HEK293 (cell line): ENCODE measurements around the gene MACF1.
"Not testable (repeated sequence)": the region's sequence is repeated elsewhere in the genome, so short reads cannot be mapped to it uniquely, and the experiment has no call there.

Experiments
- CTCF ChIA-PET: fragments of 350-600 bp; formaldehyde crosslinking; extraction: SDS; loops from one replicate; lab custom pipeline; 2021; ENCODE audit warnings: antibody characterized with exemption; lab: Yijun Ruan, JAX
- POLR2A ChIA-PET: fragments of 300-600 bp; formaldehyde crosslinking; extraction: SDS; loops from one replicate; lab custom pipeline; 2020; ENCODE audit warnings: antibody characterized with exemption, inconsistent platforms; lab: Yijun Ruan, JAX
- H3K27ac ChIP-seq: fragments of 200-500 bp; sonication (Bioruptor generic); 2 replicates; pipeline ENCODE4 v1.5.1; 2014; ENCODE audit warnings: low read depth, low read length, control low read depth, inconsistent platforms; ENCODE audit errors: extremely low read depth
- H3K36me3 ChIP-seq, 2 experiments: fragments of 200-500 bp in 1 of 2; sonication (Bioruptor generic) in 1 of 2; 1 replicate in 1 of 2; 2 replicates in 1 of 2; pipeline ENCODE4 v1.5.1; 2014 to 2017; ENCODE audit warnings: inconsistent platforms in 2 of 2, low read length in 2 of 2; ENCODE audit not compliant: control insufficient read depth in 2 of 2, insufficient read depth in 1 of 2
- H3K4me1 ChIP-seq: fragments of 200-500 bp; sonication (Bioruptor generic); 2 replicates; pipeline ENCODE4 v1.5.1; 2014; ENCODE audit warnings: mild to moderate bottlenecking, low read length, inconsistent platforms; ENCODE audit not compliant: control insufficient read depth, insufficient read depth
- H3K4me3 ChIP-seq: 2 replicates; pipeline ENCODE4 v1.5.1; 2011; ENCODE audit warnings: low read depth, mild to moderate bottlenecking, control low read depth, low read length, moderate library complexity
- H3K9me3 ChIP-seq: fragments of 200-500 bp; sonication (Bioruptor generic); 2 replicates; pipeline ENCODE4 v1.5.1; 2014; ENCODE audit warnings: low read depth, low read length, inconsistent platforms; ENCODE audit not compliant: control insufficient read depth, insufficient read depth
- HOXC10 ChIP-seq: sonication (generic); formaldehyde crosslinking; IDR thresholded peaks from 2 replicates; pipeline ENCODE4 v1.8.1; 2023; ENCODE audit warnings: mild to moderate bottlenecking, missing genetic modification reagents
- KLF16 ChIP-seq: fragments of 450-650 bp; formaldehyde crosslinking; IDR thresholded peaks from 2 replicates; pipeline ENCODE4 v1.5.1; 2017; ENCODE audit warnings: missing biosample characterization, missing genetic modification characterization
- REST ChIP-seq: fragments of 450-650 bp; formaldehyde crosslinking; IDR thresholded peaks from 2 replicates; pipeline ENCODE4 v1.5.1; 2016; ENCODE audit warnings: missing biosample characterization, missing genetic modification characterization
- SCRT2 ChIP-seq: fragments of 450-650 bp; formaldehyde crosslinking; IDR thresholded peaks from 2 replicates; pipeline ENCODE4 v1.5.1; 2016; ENCODE audit warnings: missing biosample characterization, missing genetic modification characterization
- SP7 ChIP-seq: fragments of 450-650 bp; formaldehyde crosslinking; IDR thresholded peaks from 2 replicates; pipeline ENCODE4 v1.5.1; 2016; ENCODE audit warnings: missing biosample characterization, missing genetic modification characterization
- YY1 ChIP-seq: fragments of 450-650 bp; formaldehyde crosslinking; IDR thresholded peaks from 2 replicates; pipeline ENCODE4 v1.5.1; 2018; ENCODE audit warnings: missing biosample characterization, missing genetic modification characterization
- ZBTB10 ChIP-seq: fragments of 450-650 bp; formaldehyde crosslinking; IDR thresholded peaks from 2 replicates; pipeline ENCODE4 v1.5.1; 2016; ENCODE audit warnings: missing biosample characterization, missing genetic modification characterization
- ZBTB11 ChIP-seq: fragments of 450-650 bp; formaldehyde crosslinking; conservative IDR thresholded peaks from 2 replicates; pipeline ENCODE4 v1.5.1; 2016; ENCODE audit warnings: low read depth, missing biosample characterization, missing genetic modification characterization
- ZBTB8A ChIP-seq: fragments of 450-650 bp; formaldehyde crosslinking; IDR thresholded peaks from 2 replicates; pipeline ENCODE4 v1.5.1; 2016; ENCODE audit warnings: missing biosample characterization, missing genetic modification characterization
- ZNF10 ChIP-seq: fragments of 450-650 bp; formaldehyde crosslinking; IDR thresholded peaks from 2 replicates; pipeline ENCODE4 v1.5.1; 2017; ENCODE audit warnings: missing biosample characterization, missing genetic modification characterization
- ZNF114 ChIP-seq: fragments of 450-650 bp; formaldehyde crosslinking; IDR thresholded peaks from 2 replicates; pipeline ENCODE4 v1.5.0; 2017; ENCODE audit warnings: missing biosample characterization, missing genetic modification characterization
- ZNF169 ChIP-seq: fragments of 450-650 bp; formaldehyde crosslinking; IDR thresholded peaks from 2 replicates; pipeline ENCODE4 v1.5.1; 2016; ENCODE audit warnings: missing biosample characterization, missing genetic modification characterization
- ZNF202 ChIP-seq: fragments of 450-650 bp; formaldehyde crosslinking; IDR thresholded peaks from 2 replicates; pipeline ENCODE4 v1.5.1; 2016; ENCODE audit warnings: missing biosample characterization, missing genetic modification characterization, borderline replicate concordance
- ZNF302 ChIP-seq: fragments of 450-650 bp; formaldehyde crosslinking; IDR thresholded peaks from 2 replicates; pipeline ENCODE4 v1.5.1; 2016; ENCODE audit warnings: missing biosample characterization, missing genetic modification characterization, low read depth
- ZNF341 ChIP-seq: fragments of 450-650 bp; formaldehyde crosslinking; IDR thresholded peaks from 2 replicates; pipeline ENCODE4; 2016; ENCODE audit warnings: low read depth, missing biosample characterization, missing genetic modification characterization
- ZNF704 ChIP-seq: fragments of 450-650 bp; formaldehyde crosslinking; IDR thresholded peaks from 2 replicates; pipeline ENCODE4 v1.5.1; 2016; ENCODE audit warnings: missing biosample characterization, missing genetic modification characterization
- ZNF776 ChIP-seq: fragments of 450-650 bp; formaldehyde crosslinking; IDR thresholded peaks from 2 replicates; pipeline ENCODE4 v1.5.0; 2017; ENCODE audit warnings: missing biosample characterization, missing genetic modification characterization, borderline replicate concordance

The MACF1 gene

GRCh38 chr1:39527190-39527579 is 322.7 kb downstream of the MACF1 start:
- peaks cover 0 to 49% of the 10 kb centered on the region in 2 experiments; a peak in 1 of 3 replicates for H3K36me3 ChIP-seq
- H3K4me1 ChIP-seq, H3K4me3 ChIP-seq, CTCF ChIA-PET, H3K27ac ChIP-seq, H3K9me3 ChIP-seq: not testable (repeated sequence)
- peak; percentile 65 for TF ChIP-seq ZNF341
- TF ChIP-seq SP7 (tag by site-specific recombination), result peak; percentile 97
- POLR2A ChIA-PET, result interaction anchor here (0.6 kb wide), 1 partner anchor 33 kb away, joined by 3 read pairs; no protein-coding TSS in a partner anchor

GRCh38 chr1:39528082-39528481 is 323.6 kb downstream of the MACF1 start:
- TF ChIP-seq SCRT2 (tag by site-specific recombination) (0 out of 2 replicates have a peak, but pooled peaks have one; percentile 33), ZBTB11 (no peak)
- H3K4me3 ChIP-seq, result no peak overlapping the region
- H3K36me3 ChIP-seq, result peaks cover 1 to 51% of the 10 kb centered on the region in 2 experiments; a peak in 2 of 3 replicates
- no peaks in the 10 kb centered on the region for H3K4me1 ChIP-seq
- H3K27ac ChIP-seq, result no peak overlapping the region
- POLR2A ChIA-PET, result no interaction called here
- CTCF ChIA-PET, result no interaction called here
- no peaks in the 10 kb centered on the region for H3K9me3 ChIP-seq

- POLR2A ChIA-PET, result no interaction called here
- CTCF ChIA-PET, result interaction anchor here (0.5 to 1.6 kb wide), 3 partner anchors 9 to 488 kb away, joined by 3 to 10 read pairs (median 4); no protein-coding TSS in a partner anchor
- no peaks in the 10 kb centered on the region for H3K4me1 ChIP-seq
- TF ChIP-seq ZNF776 (no peak), ZNF10 (tag by site-specific recombination) (no peak), KLF16 (no peak), YY1 (tag by site-specific recombination) (no peak), ZNF302 (tag by site-specific recombination) (no peak), REST (no peak), ZNF114 (tag by site-specific recombination) (no peak)
- TF ChIP-seq, all 188 proteins: peak for 0
- H3K36me3 ChIP-seq, result peaks cover 8 to 51% of the 10 kb centered on the region in 2 experiments; a peak in 2 of 3 replicates
- no peak overlapping the region for H3K4me3 ChIP-seq
- H3K27ac ChIP-seq, result no peak overlapping the region
- H3K9me3 ChIP-seq, result no peaks in the 10 kb centered on the region
Measured at GRCh38 chr1:39529901-39530535, 325.5 kb downstream of the MACF1 start.

- no peaks in the 10 kb centered on the region for H3K9me3 ChIP-seq
- no peak overlapping the region for H3K27ac ChIP-seq
- POLR2A ChIA-PET, result no interaction called here
- CTCF ChIA-PET, result interaction anchor here (0.7 kb wide), 1 partner anchor 404 kb away, joined by 3 read pairs; no protein-coding TSS in a partner anchor
- H3K4me1 ChIP-seq, result no peaks in the 10 kb centered on the region
- H3K36me3 ChIP-seq, result peaks cover 8 to 51% of the 10 kb centered on the region in 2 experiments; a peak in 2 of 3 replicates
- no peak overlapping the region for H3K4me3 ChIP-seq
- TF ChIP-seq ZBTB8A (tag by site-specific recombination) (no peak), ZNF10 (tag by site-specific recombination) (no peak), ZNF704 (tag by site-specific recombination) (no peak), ZNF202 (tag by site-specific recombination) (no peak), HOXC10 (CRISPR knock-in tag) (no peak), ZNF169 (tag by site-specific recombination) (no peak), ZBTB10 (no peak)
Measured at GRCh38 chr1:39531526-39531925, 327.0 kb downstream of the MACF1 start.
